Adrenal gland (tissue), 5 donors: ENCODE measurements around the gene MTMR8.

ENCODE experiments used
- POLR2A ChIP-seq, 2 donors: fragments of 450-650 bp; IDR thresholded peaks; one replicate each; pipeline ENCODE4 v1.6.1; 2017; ENCODE audit warnings: antibody characterized with exemption in 2 of 2, mild to moderate bottlenecking in 2 of 2, moderate library complexity in 1 of 2
- TF ChIP-seq, protein P1 (sequence below), 6 experiments: fragments of 450-650 bp in 4 of 6; fragments of 200-600 bp in 2 of 6; sonication (generic) in 1 of 6; IDR thresholded peaks; 1 replicate in 5 of 6; 2 replicates in 1 of 6; pipeline versions ENCODE4 v1.5.1 to v1.8.0; 2016 to 2021; ENCODE audit warnings: antibody characterized with exemption in 6 of 6, mild to moderate bottlenecking in 2 of 6, moderate library complexity in 1 of 6
- donor health status: DM: no; HTN: no; CAD: no.

DNA sequence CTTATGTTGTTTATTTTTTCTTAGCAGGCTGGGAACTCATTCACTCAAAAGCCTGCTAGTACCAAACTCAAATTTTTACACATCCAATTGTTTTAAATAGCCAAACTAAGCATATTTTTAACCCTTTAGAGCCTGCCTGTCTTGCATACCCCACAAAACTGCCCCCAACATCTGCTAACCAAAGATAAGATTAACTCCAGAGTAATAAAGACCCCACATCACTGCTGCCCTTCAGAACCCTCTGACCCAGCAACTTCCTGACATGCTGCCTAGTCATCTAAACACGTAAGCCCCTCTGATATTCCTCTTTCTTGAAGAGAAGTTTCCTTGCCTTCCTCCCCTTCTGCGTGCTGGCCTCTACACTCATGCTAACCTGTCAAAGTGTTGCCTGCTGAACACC is 104.1 kb downstream of the MTMR8 start:
- no peak for TF ChIP-seq POLR2A (IDR thresholded peaks at IDR 0.05)
- TF ChIP-seq, protein P1, sequence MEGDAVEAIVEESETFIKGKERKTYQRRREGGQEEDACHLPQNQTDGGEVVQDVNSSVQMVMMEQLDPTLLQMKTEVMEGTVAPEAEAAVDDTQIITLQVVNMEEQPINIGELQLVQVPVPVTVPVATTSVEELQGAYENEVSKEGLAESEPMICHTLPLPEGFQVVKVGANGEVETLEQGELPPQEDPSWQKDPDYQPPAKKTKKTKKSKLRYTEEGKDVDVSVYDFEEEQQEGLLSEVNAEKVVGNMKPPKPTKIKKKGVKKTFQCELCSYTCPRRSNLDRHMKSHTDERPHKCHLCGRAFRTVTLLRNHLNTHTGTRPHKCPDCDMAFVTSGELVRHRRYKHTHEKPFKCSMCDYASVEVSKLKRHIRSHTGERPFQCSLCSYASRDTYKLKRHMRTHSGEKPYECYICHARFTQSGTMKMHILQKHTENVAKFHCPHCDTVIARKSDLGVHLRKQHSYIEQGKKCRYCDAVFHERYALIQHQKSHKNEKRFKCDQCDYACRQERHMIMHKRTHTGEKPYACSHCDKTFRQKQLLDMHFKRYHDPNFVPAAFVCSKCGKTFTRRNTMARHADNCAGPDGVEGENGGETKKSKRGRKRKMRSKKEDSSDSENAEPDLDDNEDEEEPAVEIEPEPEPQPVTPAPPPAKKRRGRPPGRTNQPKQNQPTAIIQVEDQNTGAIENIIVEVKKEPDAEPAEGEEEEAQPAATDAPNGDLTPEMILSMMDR (IDR thresholded peaks at IDR 0.05): no peak
